HG03571 (cell line): ENCODE results near the gene FHOD3.

Experiments
- ATAC-seq: cut with Tn5 transposase; IDR thresholded peaks from one replicate; pipeline ENCODE4 v1.9.1; 2021; ENCODE audit not compliant: unreplicated experiment

FHOD3 gene

DNA sequence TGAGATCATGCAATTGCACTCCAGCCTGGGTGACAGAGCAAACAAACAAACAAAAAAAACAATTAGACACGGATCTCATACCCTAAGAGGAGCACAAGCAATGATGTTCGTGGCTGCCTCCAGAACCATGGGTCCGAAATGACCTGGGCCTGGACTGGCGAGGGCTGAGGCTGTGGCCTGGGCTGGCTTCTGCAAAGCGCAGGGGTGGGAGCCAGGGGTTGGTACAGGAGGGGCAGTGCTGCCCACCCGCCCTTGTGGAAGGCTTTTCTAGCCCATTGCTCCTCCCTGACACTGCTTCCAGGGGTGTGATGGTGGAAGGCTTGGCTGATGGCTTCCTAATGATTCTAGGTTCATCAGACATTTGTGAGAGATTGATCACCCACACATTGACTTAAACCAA is 167.8 kb downstream of the FHOD3 start:
- no peak for ATAC-seq

DNA sequence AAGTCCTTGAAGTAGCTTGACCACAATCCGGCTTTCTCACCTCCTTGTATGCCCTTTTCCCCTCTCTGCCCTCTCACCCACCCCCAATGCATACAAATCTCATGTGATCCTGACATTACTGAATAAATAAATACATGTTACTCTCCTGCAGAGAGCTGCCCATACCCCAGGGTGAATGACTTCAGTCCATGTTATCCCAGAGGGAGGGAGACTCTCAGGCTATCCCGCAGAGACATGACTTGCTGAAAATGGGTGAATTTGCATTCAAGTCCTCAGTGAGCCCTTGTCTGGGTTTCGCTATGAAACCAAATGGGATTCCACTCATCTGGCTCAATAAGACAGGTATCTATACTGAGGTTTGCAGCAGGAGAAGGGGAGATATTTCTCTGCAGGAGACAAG is 168.5 kb downstream of the FHOD3 start:
- ATAC-seq, result no peak

DNA sequence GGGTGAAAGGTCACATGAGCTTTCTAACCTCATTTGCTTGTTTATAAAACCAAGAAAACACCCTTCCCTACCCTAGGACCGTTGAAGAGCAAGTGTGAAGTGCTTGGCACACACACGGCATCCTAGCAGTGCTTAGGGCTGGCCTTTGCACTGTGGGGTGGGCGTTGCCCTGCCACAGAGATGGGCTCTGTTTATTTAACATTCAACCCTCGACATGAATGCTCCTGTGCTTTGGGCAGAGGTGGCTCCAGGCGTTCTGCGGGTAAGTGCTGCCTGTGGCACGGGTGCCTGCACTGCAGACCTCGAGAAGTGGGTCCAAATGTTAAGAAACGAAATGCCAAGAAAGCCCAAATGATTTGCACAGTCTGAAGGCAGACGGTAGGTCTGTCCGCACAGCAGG is 170.1 kb downstream of the FHOD3 start:
- ATAC-seq, result no peak

DNA sequence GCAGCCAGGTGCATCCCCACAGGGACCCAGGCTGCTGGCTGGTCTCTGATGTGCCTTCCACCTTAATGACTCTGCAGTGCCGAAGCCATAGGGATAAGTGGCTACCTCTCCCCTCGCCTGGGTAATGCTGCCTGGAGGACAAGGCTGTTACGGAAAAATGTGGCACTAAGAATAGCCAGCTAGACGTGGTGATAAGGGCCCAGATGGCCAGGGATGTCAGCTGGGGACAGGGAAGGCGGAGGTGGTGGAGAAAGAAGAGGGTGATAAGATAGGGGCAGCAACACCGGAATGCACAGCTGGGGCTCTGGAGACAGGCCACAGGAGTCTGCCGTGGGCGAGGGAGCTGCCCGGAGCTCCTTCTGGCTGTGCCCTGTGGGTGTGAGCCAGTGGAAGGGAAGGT is 170.6 kb downstream of the FHOD3 start:
- ATAC-seq, result no peak

DNA sequence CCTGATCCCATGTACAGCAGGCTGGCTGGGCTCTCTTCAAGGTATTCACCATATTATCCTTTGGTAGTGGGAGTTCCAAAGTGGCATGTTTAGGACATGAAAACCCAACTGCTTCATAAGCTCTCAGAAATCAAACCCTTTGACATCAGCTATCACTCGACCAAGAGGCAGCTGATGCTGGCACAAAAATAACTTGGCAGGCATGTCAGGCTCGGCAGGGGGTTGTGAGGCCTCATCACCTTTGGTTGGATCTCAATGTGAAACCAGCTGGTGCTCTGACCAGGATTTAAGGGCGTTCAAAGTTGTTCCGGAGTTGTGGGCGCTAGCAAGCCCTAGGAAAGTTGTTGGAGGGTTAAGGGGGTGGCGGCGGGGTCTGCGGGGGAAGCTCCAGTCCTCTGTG is 171.9 kb downstream of the FHOD3 start:
- ATAC-seq, result no peak

DNA sequence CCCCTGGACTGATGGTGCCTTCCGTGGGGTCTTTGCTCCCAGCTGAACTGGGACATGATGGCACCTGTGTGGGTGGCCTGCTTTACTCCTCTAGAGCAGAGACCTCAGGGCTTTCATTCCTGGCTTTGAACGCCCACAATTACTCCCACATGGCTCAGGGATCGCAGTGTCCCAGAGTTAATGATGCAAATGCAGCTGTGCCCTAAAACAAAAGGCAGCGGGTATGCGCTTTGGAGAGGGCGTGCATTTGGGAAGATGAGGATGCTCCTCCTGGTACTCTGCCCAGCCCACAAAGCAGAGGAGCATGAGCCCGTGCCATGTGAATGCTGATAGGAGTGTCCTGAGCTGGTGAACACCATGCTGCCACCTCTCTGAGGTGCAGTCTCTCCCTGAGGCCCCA is 173.4 kb downstream of the FHOD3 start:
- no peak for ATAC-seq

DNA sequence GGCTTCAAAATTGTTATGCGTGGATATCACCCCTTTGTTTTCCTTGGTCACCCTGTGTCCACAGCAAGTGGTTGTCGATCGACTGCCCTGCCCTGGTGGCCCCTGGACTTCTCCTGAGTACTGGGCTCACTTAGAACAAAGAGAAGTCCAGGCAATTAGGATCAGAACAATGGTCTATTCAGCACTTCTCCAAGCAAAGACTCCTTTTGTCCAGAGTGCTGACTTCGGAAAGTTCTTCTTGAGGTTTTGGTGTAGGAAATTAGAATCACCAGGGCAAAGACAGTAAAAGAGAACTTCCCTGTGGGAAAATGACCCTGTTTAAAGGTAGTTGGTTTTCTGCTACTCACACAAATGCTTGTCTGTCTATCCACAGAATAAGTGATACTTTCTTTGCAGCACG is 173.9 kb downstream of the FHOD3 start:
- ATAC-seq, result no peak

DNA sequence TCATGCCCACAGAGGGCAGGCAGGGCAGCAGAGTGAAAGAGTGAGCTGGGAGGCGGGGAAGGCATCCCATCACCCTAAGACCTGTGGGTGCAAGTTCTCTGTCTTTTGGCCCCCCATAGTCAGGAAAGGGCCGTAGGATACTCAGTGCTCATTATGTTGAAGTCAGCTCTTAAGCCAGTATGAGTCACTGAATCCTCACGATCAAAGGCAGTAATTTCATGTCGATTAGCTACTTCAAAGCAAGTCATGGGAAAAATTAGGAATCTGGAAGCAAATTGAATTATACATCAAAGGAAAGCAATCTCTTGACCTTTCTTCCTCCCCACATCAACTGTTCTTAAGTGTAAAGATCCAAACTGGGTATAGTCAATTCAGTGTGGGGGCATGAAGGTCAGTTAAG is 178.9 kb downstream of the FHOD3 start:
- no peak for ATAC-seq

DNA sequence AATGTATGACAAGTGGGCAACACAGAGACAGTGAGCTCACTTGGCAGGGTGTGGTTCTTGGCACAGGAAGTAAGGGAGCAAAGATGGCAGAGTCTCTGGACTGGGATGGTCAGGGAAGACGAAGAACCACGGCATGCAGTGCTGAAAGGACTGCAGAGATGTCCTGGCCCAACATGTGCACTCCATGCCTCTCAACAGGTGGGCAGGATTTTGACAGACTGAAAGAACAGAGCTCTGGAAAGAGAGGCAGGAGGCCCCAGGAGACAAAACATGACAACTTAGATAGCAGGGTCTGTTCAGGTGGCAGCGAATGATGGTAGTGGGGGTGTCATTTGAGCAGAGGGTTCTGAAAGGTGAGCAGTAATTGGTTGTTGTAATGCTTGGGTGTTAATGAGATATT is 180.3 kb downstream of the FHOD3 start:
- ATAC-seq, result no peak

DNA sequence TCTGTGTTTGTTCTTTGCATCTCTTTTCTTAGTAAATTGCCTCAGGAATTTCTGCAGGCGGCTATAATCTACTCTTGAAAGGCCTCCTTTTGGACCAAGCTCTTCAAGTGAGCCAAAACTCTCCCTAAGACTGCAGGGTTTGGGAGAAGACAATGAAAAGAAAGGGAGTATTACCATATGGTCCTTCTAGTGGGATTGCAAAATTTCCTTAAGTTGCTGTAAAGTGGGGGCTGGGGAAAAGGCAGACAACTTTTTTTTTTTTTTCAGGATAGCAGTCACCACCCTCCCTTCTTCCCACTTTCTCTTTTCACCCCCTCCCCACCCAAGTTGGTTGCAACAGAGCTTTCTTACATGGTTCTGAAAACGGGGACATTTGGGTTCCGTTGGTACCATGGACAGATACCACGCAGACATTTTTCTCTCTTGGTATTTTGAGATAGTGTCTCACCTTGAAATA is 183.7 kb downstream of the FHOD3 start:
- no peak for ATAC-seq

DNA sequence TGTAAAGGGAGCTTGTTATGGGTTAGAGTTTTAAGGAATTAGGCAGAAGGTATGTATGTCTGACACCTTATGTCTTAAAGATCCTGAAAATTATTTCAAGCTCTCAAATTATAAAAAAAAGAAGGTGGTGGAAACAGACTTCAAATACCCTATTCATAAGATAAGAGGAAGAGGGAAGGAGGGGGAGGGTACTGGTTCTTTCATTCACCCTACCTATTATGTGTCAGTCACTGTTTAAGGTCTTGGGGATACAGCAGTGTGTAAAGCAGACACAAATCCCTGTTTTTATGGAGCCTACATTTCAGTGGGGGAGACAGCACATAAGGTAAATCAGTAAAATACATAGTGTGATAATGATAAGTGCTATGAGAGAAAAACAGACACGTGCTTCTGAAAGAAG is 184.4 kb downstream of the FHOD3 start:
- no peak for ATAC-seq

DNA sequence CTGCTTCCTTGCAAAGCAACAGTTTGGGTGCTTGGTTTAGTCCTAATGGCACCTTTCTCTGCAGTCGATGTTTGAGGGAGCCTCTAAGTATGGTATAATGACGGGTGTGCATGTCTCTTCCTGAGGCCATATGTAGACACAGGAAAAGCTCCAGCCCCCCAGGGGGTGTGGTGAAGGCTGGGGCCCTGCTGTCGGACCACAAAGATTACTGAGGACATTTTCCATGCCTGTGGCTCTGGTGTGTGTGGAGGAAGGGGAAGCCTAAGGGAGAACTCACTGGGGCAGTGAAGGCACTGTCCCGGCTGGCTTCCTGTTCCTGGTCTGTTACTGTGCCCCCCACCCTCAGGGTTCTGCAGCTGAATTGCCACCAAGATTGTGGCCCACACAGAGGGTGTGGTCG is 187.1 kb downstream of the FHOD3 start:
- no peak for ATAC-seq

DNA sequence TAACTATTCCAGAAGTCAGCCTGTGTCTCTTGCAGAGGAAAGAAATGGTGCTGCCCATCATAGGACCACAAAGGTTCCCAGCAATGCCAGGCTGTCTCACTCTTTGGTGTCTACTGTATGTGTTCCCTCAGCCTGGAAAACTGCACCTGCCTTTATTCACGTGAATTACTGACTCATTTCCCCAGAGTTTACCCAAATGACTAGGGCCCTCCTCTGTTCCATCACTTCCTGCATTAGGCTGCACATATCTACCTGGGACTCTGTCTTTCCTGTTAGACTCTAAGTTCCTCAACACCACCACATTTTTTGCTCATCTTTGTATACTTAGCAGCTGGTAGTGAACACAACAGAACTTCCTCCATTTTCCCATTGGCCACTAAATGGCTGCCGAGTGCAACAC is 188.3 kb downstream of the FHOD3 start:
- no peak for ATAC-seq

DNA sequence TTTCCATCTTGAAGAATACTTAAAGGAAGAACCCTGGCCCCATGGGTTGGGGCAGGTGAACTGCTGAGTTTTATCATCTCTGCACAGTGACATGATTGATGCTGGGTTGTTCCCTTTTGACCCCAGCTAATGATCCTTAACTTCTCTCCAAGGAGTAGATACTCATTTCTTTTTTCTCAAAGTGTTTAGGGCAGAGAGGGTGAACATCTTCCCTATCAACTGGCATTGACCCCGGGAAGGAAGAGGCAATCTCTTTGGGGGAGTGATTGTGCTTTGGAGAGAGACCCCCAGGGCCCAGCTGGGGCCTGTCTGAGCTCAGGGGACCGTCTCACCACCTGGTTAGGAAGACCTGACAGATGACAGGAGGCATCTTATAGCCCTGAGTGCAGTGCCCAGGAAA is 190.6 kb downstream of the FHOD3 start:
- ATAC-seq, result no peak

DNA sequence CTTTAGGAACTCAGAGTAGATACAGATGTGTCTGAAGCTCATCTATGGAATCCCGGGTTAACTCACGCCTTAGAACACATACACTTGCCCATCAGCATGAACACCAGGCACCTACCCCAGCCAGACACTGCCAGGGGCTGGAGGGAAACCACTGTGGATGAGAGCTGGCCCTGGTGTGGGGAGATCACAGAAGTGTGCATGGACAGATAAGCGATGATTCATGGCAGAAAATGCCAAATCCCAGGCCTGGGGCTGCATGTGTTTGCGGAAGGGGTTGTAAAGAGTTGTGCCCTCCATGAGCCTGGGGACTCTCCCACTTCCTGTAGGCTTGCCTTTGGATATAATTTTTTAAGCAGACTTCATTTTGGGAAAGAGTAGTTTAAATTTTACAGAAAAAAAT is 193.4 kb downstream of the FHOD3 start:
- no peak for ATAC-seq

DNA sequence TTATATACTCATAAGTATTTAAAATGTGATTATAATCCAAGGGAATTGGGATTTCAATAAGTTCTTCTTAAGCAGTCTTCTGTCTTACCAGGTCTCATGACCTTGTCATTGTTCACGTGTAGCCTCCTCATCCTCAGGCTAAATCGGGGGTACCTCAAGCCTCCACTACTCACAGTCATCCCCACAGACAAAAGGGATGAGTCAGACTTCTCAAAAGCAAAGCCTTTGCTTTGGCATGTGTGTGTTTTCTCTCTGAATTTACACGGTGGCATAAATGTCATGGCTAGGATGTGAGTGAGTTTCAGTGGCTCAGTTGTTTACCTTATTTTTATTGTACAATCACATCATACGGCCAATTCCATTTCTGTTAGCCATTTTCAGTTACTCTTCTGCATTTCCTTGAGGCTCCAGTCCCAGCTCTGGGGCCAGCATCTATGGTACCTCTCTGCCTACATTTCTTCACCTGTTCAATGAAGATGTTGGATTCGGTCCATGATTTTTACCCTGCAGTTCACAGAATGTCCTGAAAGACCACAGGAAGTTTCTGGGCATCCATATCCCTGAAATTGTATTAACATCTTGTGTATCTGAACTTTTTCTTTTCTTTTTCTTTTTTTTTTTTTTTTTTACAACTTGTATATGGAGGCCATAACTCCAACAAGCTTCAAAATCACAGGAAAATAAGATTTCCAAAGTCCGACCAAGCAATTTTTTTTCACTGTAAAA is 195.3 kb downstream of the FHOD3 start:
- no peak for ATAC-seq

DNA sequence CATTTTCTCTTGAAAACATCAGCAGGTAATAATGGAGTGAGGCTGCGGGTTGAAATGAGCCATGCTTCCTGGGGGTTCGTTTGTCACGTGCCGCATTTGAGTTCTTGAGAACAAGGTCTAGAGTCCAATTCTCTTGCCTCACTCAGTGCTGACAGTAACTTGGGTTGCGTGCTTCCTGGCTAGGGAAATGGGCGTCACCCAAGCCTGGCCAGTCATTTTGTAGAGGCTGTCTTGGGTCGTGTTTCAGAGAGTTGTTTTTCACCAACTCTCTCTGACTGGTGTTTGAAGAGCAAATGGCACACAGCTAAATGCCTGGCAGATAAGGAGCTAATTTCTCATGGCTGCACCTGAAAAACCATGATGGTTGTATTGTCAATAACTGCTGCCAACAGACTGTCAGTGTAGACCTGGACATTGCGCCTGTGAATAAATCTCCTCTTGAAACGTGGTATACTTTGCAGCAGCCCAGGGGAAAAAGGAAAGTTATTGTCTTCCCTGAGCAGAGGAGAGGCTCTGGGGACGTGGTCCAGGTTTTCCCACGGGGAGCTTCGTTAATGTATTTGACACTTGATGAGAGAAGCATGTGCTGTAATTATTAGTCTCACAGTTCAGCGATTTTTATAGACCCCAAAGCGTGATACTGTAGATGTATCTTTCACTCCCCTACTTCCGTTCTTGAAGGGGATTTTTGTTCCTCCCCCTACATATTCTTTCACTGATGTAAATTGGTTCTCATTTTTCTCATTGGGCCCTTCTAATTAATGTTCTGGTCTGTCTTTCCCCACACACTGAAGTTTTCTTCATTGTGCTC is 196.0 kb downstream of the FHOD3 start:
- ATAC-seq, result no peak

DNA sequence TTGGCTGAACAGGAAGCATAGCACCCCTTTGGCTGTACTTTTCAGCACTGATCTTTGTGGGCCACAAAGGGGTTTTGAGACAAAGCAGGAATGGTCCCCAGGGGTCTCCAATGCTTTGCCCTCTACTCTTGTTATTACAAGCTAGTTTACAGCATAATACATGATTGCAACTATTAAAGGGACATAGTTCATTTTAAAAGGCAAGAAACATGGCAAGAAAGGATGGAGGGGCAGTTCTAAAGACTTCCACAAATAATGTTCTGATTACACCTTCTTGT is 196.6 kb downstream of the FHOD3 start:
- no peak for ATAC-seq

DNA sequence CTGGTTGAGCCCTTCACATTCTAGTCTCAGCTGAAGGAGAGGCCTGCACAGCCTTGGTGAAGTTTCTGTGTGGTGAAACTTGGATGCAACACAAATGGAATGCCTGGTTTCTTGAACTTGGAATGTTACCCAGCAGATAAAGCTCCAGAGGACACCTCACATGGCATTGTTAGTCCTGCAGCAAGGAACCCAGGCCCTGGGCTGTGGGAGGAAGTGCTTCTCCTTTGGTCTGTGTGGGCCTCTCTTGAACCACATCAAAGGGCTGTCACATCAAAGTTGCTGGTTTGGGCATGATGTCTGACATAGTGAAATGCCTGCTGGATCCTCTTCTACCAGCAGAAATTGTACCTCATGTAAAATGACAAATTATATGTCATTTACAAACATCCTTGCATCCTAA is 198.5 kb downstream of the FHOD3 start:
- ATAC-seq, result no peak

DNA sequence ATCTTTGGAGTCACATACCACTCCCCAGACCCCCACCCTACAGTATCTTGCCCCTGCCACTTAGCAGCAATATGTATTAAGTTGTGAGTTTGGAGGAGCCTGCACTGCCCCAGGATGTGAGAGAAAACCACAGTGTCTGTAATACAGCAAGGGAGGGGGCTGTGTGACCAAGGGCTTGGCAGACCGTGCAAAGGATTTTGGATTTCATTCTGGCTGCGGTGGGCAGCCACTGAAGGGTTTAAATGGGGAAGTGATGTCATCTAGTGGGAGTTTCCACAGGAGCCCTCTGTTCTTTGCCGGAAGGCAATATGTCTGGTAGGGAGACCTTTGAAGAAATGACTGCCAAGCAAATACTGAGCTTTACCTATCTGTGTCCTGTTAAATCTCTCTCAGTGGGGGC is 202.4 kb downstream of the FHOD3 start:
- ATAC-seq, result peak; percentile 81

DNA sequence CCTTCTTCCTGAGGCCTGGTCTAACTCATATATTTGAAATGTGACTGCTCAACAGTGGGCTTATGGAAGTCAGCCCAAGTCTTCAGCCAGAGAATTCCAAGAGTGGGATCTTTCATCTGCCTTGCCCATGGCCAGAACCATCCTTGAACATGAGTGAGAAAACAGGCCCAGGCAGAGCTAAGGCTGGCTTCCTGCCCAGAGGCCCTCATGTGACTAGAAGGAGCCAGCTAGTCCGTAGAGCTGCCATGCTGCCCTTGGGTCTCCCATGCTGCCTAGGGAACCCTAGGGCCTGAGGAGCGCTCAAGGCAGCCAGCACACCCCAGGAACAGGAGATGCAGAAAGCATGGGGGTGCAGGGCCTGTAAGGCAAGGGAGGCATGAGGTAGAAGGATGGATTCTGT is 203.6 kb downstream of the FHOD3 start:
- ATAC-seq, result no peak

DNA sequence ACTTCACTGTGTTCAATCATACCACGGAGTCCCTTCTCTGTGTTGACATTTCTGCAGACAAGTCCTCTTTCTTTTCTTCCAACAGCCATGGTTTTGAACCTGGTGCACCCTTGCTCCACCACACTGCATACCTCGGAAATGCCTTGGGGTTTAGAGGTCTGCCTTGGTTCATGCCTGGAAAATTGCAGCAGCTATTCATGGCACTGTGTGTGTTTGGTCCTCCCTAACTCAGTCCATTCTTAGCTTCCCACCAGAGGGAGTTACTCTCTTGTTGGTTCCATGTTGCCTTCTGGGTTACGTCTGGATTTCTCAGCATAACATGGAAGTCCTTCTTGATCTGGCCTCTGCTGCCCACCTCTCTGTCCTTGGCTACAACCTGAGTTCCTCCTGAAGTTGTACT is 206.0 kb downstream of the FHOD3 start:
- ATAC-seq, result no peak

DNA sequence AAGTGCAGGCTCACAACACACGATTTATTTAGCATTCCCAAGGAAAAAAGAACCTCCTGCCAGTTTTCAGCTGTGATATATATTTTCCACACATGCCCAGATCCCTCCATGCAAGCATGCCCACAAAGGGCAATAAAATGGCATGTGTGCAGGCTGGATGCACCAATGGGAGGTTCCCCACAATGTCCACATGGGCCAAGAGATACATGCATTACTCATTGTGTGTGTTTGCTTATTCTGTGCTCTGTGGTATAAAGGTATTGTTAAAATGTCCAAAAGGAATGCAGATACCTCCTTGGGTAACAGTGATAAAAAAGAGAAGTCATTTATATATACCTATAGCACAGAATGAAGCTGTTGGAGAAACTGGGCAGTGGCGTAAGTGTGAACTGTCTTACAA is 207.4 kb downstream of the FHOD3 start:
- no peak for ATAC-seq
